Keratinocyte (primary cell): ENCODE data around the gene OR4E1. TPM values are rescaled to one million over a fixed set of nuclear protein-coding genes. Genes with fewer than 3 reads are reported as not detected.

Experiments
- DNase-seq: peaks from one replicate; pipeline ENCODE4 v3.0.0-alpha.2; 2011; ENCODE audit warnings: low read depth, missing footprints, low spot score
- FAIRE-seq: peaks from 2 replicates; lab custom pipeline; 2011; peaks lifted over from hg19 to GRCh38; lab: Jason Lieb, UNC
- H2AFZ ChIP-seq: 2 replicates; pipeline ENCODE4 v1.6.0; 2012; ENCODE audit warnings: low read length, control low read depth, inconsistent platforms; ENCODE audit not compliant: control insufficient read depth
- H3K27ac ChIP-seq: 2 replicates; pipeline ENCODE4 v1.5.1; 2011; ENCODE audit warnings: low read length; ENCODE audit not compliant: control insufficient read depth, insufficient read depth
- H3K27me3 ChIP-seq: 3 replicates; pipeline ENCODE4 v1.6.0; 2011; ENCODE audit warnings: low read length; ENCODE audit not compliant: control insufficient read depth, insufficient read depth; ENCODE audit errors: extremely low read depth
- H3K36me3 ChIP-seq, 2 experiments: 2 replicates in 1 of 2; 3 replicates in 1 of 2; pipeline ENCODE4 v1.5.1; 2011; ENCODE audit warnings: low read length in 2 of 2, mild to moderate bottlenecking in 1 of 2; ENCODE audit not compliant: control insufficient read depth in 2 of 2, insufficient read depth in 2 of 2; ENCODE audit errors: extremely low read depth in 1 of 2
- H3K4me1 ChIP-seq: 3 replicates; pipeline ENCODE4 v1.5.1; 2011; ENCODE audit warnings: low read length; ENCODE audit not compliant: control insufficient read depth, insufficient read depth; ENCODE audit errors: extremely low read depth
- H3K4me2 ChIP-seq: 3 replicates; pipeline ENCODE4 v1.6.0; 2011; ENCODE audit warnings: low read depth, low read length; ENCODE audit not compliant: control insufficient read depth, insufficient read depth; ENCODE audit errors: extremely low read depth
- H3K4me3 ChIP-seq, 3 experiments: fragments of 200-600 bp in 1 of 3; sonication (generic) in 1 of 3; 2 replicates in 2 of 3; 3 replicates in 1 of 3; pipeline ENCODE4 v1.5.1; 2011 to 2016; ENCODE audit warnings: low read length in 3 of 3, mild to moderate bottlenecking in 3 of 3, control low read depth in 2 of 3, inconsistent platforms in 1 of 3, low read depth in 1 of 3, mixed read lengths in 1 of 3, mixed run types in 1 of 3, moderate library complexity in 1 of 3; ENCODE audit not compliant: control insufficient read depth in 2 of 3, insufficient read depth in 2 of 3; ENCODE audit errors: extremely low read depth in 1 of 3
- H3K79me2 ChIP-seq: 2 replicates; pipeline ENCODE4 v1.6.0; 2012; ENCODE audit warnings: low read length; ENCODE audit not compliant: control insufficient read depth, insufficient read depth
- H3K9ac ChIP-seq: 3 replicates; pipeline ENCODE4 v1.6.0; 2011; ENCODE audit warnings: low read length; ENCODE audit not compliant: control insufficient read depth, insufficient read depth; ENCODE audit errors: extremely low read depth
- H3K9me1 ChIP-seq: 3 replicates; pipeline ENCODE4 v1.6.0; 2011; ENCODE audit warnings: low read length; ENCODE audit not compliant: control insufficient read depth, insufficient read depth; ENCODE audit errors: extremely low read depth
- H3K9me3 ChIP-seq: 2 replicates; pipeline ENCODE4 v1.5.1; 2012; ENCODE audit warnings: low read depth, low read length; ENCODE audit not compliant: control insufficient read depth
- H4K20me1 ChIP-seq: 3 replicates; pipeline ENCODE4 v1.6.0; 2011; ENCODE audit warnings: low read length; ENCODE audit not compliant: control insufficient read depth, insufficient read depth; ENCODE audit errors: extremely low read depth
- EZH2 ChIP-seq: IDR thresholded peaks from one replicate; pipeline ENCODE4 v1.6.1; 2012; ENCODE audit warnings: inconsistent platforms, mild to moderate bottlenecking, low read length, moderate library complexity
- dilution Hi-C: fragments of 300-500 bp; cut with MboI; formaldehyde crosslinking; loops from one replicate; pipeline ENCODE4 v1.7.0; 2020; ENCODE audit warnings: low sequenced_read_pairs; ENCODE audit not compliant: extremely low pct_ligation_motif_present
- polyA plus RNA-seq, 5 experiments: library from polyadenylated mRNA; depleted of rRNA in 3 of 5; stranded (reverse) in 3 of 5; stranded (forward) in 1 of 5; unstranded in 1 of 5; fragments of >200 nt; gene quantifications; 1 replicate in 1 of 5; 2 replicates in 3 of 5; 3 replicates in 1 of 5; pipeline versions ENCODE4 v1.2.1 to v1.2.3, GENCODE V29; 2011 to 2012; ENCODE audit warnings: missing spikeins in 2 of 5, low read depth in 1 of 5, low replicate concordance in 1 of 5
- TF ChIP-seq, protein P1 (sequence below), 3 experiments: IDR thresholded peaks in 1 of 3; conservative IDR thresholded peaks in 1 of 3; optimal IDR thresholded peaks in 1 of 3; 2 replicates in 2 of 3; 3 replicates in 1 of 3; pipeline versions ENCODE3 to v1.5.1; 2011; ENCODE audit warnings: low read length in 3 of 3, mild to moderate bottlenecking in 3 of 3, moderate library complexity in 2 of 3, control low read depth in 1 of 3, inconsistent platforms in 1 of 3; ENCODE audit not compliant: insufficient read depth in 2 of 3; ENCODE audit errors: extremely low read depth in 1 of 3

OR4E1 gene
- polyA plus RNA-seq, 1 donor (not counting 4 experiments of a cell fraction or from before 2014, with no cell fraction given), result not detected

DNA sequence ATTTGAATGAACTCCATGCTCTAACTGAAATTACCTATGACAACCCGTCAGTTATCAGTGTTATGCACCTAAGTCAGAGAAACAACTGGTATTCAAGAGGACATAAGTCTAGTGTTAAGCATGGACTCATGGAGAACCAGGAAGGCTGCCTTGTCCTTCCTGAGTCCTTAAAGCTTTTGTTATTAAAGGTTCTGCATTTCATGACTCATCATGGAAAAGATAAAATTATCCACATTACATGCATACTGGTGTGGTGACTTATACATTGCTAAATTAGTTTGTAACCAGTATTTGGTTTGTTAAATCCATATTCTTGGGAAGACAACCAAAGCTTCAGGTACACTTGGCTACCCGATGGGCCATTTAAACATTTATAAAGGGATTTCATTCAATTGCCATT is 6.5 kb upstream of the OR4E1 start:
- Histone ChIP-seq H3K9me3 (no peaks in the 10 kb centered on the region), H3K27ac (no peak overlapping the region), H3K9me1 (no peaks in the 10 kb centered on the region), H3K4me3 (no peak overlapping the region), H4K20me1 (no peaks in the 10 kb centered on the region), H3K79me2 (no peaks in the 10 kb centered on the region), H3K27me3 (no peaks in the 10 kb centered on the region), H3K9ac (no peak overlapping the region), H2AFZ (no peak overlapping the region), H3K4me1 (no peaks in the 10 kb centered on the region), H3K36me3 (no peaks in the 10 kb centered on the region), H3K4me2 (no peak overlapping the region)
- no peak for DNase-seq
- dilution Hi-C loops, result no loop called here
- TF ChIP-seq, protein P1, sequence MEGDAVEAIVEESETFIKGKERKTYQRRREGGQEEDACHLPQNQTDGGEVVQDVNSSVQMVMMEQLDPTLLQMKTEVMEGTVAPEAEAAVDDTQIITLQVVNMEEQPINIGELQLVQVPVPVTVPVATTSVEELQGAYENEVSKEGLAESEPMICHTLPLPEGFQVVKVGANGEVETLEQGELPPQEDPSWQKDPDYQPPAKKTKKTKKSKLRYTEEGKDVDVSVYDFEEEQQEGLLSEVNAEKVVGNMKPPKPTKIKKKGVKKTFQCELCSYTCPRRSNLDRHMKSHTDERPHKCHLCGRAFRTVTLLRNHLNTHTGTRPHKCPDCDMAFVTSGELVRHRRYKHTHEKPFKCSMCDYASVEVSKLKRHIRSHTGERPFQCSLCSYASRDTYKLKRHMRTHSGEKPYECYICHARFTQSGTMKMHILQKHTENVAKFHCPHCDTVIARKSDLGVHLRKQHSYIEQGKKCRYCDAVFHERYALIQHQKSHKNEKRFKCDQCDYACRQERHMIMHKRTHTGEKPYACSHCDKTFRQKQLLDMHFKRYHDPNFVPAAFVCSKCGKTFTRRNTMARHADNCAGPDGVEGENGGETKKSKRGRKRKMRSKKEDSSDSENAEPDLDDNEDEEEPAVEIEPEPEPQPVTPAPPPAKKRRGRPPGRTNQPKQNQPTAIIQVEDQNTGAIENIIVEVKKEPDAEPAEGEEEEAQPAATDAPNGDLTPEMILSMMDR (optimal IDR thresholded peaks at IDR 0.05 in 1 of 3, IDR thresholded peaks at IDR 0.05 in 1 of 3, conservative IDR thresholded peaks at IDR 0.05 in 1 of 3; ENCODE audit: extremely low read depth in 1 of 3, insufficient read depth in 2 of 3, low read length in 3 of 3), result no peak
- no peak for TF ChIP-seq EZH2
- no peak for FAIRE-seq

DNA sequence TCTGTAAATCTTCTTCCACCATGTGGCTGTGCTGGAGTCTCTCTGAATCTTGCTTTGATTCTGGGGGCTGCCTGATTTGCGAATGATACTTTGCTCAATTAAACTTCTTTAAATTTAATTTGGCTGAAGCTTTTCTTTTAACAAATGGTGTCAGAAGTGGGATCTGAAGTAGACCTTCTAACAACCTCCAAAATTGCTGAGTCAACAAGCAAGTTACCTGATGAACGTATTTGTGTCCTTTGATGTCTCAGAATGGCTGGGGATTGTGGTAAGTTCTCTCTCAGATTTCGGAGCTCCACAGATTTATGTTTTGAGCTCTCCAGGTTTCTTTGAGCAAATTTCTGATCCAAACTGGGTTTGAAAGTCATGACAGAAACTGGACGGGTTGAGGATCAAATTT is 1.9 kb upstream of the OR4E1 start:
- Histone ChIP-seq H3K4me1 (no peaks in the 10 kb centered on the region), H3K36me3 (no peaks in the 10 kb centered on the region), H3K9me1 (no peaks in the 10 kb centered on the region), H3K27ac (no peak overlapping the region), H2AFZ (no peak overlapping the region), H3K27me3 (no peaks in the 10 kb centered on the region), H3K9me3 (no peaks in the 10 kb centered on the region), H3K79me2 (no peaks in the 10 kb centered on the region), H3K4me3 (no peak overlapping the region), H3K9ac (no peak overlapping the region), H3K4me2 (no peak overlapping the region), H4K20me1 (no peaks in the 10 kb centered on the region)
- DNase-seq (no peak), FAIRE-seq (no peak)
- dilution Hi-C loops, result no loop called here
- TF ChIP-seq, protein P1 (optimal IDR thresholded peaks at IDR 0.05 in 1 of 3, IDR thresholded peaks at IDR 0.05 in 1 of 3, conservative IDR thresholded peaks at IDR 0.05 in 1 of 3; ENCODE audit: extremely low read depth in 1 of 3, insufficient read depth in 2 of 3, low read length in 3 of 3), result no peak
- no peak for TF ChIP-seq EZH2
